Activated CD4-positive, alpha-beta T cell treated with anti-CD3 and anti-CD28 coated beads for 36 hours (primary cell): Measurements from ENCODE around the gene FOXO1. TPM values are rescaled to one million over a fixed set of nuclear protein-coding genes. Genes with fewer than 3 reads are reported as not detected.
A peak's percentile ranks its signal among the peaks of the same experiment; 100 is the strongest.

ENCODE experiments used
- ATAC-seq: fragments of 200-7000 bp; cut with Tn5 transposase; one replicate; pipeline ENCODE4 v1.10.0; 2021; ENCODE audit warnings: mild to moderate bottlenecking, moderate library complexity
- CTCF ChIA-PET: fragments of 350-600 bp; sonication (Branson Sonifier 250); formaldehyde crosslinking; loops from one replicate; lab custom pipeline; 2021; ENCODE audit warnings: antibody characterized with exemption; lab: Charles Lee
- POLR2A ChIA-PET: fragments of 350-600 bp; sonication (Branson Sonifier 250); formaldehyde crosslinking; loops from one replicate; lab custom pipeline; 2021; ENCODE audit warnings: antibody characterized with exemption, inconsistent platforms; lab: Charles Lee
- DNase-seq: peaks from one replicate; pipeline ENCODE4 v3.0.0-alpha.2; 2020
- H3K27ac Mint-ChIP-seq: one replicate; pipeline ENCODE4 v1.8.0; 2021; ENCODE audit warnings: mixed read lengths
- H3K27me3 Mint-ChIP-seq: one replicate; pipeline ENCODE4 v1.8.0; 2021; ENCODE audit warnings: mixed read lengths
- H3K36me3 Mint-ChIP-seq: one replicate; pipeline ENCODE4 v1.8.0; 2021; ENCODE audit warnings: low read depth, mixed read lengths
- H3K4me1 Mint-ChIP-seq: one replicate; pipeline ENCODE4 v1.8.0; 2021; ENCODE audit warnings: mixed read lengths
- H3K4me3 Mint-ChIP-seq: one replicate; pipeline ENCODE4 v1.8.0; 2021; ENCODE audit warnings: mild to moderate bottlenecking, moderate library complexity, mixed read lengths
- H3K9me3 Mint-ChIP-seq: one replicate; pipeline ENCODE4 v1.8.0; 2021; ENCODE audit warnings: low read depth, mixed read lengths
- intact Hi-C, 2 experiments: fragments of 100-400 bp; cut with DNase I in 1 of 2; cut with micrococcal nuclease in 1 of 2; formaldehyde crosslinking; loops; one replicate each; pipeline versions ENCODE4 v1.14.2 to v1.15.1; 2022 to 2024; cut with DNase I, micrococcal nuclease
- total RNA-seq, 2 experiments: library from RNA; stranded (reverse); gene quantifications; one replicate each; pipeline ENCODE4 v1.2.3, GENCODE V29; 2021

FOXO1 gene
- total RNA-seq, 2 experiments from 2014 or later: 37.5 to 42.5 TPM

DNA sequence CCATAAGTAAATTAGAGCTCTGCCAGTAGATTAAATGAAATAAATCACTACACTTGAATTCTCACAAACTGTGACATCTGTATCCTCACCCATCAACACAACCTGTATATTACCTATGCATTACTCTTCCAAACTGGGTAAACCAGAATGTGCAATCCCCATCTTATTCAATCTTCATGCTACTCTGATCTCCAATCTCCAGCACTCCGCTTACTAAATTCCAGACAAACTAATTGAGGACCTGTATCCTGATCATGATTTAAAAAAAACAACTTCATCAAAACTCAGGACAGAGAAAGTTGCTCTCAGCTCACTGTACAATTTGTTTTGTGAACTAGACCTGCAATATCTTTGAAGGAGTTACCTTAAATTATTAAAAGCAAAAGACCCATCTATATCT, 74.4 kb downstream of the FOXO1 start:
- Mint-ChIP-seq H3K27me3 (no peaks in the 10 kb centered on the region), H3K27ac (peak overlapping the region; percentile 53), H3K4me3 (no peak overlapping the region), H3K36me3 (peaks cover 7% of the 10 kb centered on the region), H3K4me1 (peaks cover 93% of the 10 kb centered on the region), H3K9me3 (no peaks in the 10 kb centered on the region)
- DNase-seq (no peak), ATAC-seq (no peak)
- ChIA-PET POLR2A (no interaction called here), CTCF (interaction anchor here (0.6 to 1.5 kb wide), 3 partner anchors 9 to 28 kb away, joined by 3 to 5 read pairs (median 3); no protein-coding TSS in a partner anchor)
- intact Hi-C loops: no loop called here

GRCh38 chr13:40591091-40591490, 75.3 kb downstream of the FOXO1 start:
- DNase-seq (no peak), ATAC-seq (no peak)
- Mint-ChIP-seq H3K9me3 (no peaks in the 10 kb centered on the region), H3K4me3 (no peak overlapping the region), H3K27me3 (no peaks in the 10 kb centered on the region), H3K36me3 (peaks cover 8% of the 10 kb centered on the region), H3K4me1 (peaks cover 93% of the 10 kb centered on the region), H3K27ac (peak overlapping the region; percentile 86)
- ChIA-PET CTCF (interaction anchor here (1.5 kb wide), 1 partner anchor 10 kb away, joined by 5 read pairs; no protein-coding TSS in a partner anchor), POLR2A (no interaction called here)
- intact Hi-C loops: no loop called here

DNA sequence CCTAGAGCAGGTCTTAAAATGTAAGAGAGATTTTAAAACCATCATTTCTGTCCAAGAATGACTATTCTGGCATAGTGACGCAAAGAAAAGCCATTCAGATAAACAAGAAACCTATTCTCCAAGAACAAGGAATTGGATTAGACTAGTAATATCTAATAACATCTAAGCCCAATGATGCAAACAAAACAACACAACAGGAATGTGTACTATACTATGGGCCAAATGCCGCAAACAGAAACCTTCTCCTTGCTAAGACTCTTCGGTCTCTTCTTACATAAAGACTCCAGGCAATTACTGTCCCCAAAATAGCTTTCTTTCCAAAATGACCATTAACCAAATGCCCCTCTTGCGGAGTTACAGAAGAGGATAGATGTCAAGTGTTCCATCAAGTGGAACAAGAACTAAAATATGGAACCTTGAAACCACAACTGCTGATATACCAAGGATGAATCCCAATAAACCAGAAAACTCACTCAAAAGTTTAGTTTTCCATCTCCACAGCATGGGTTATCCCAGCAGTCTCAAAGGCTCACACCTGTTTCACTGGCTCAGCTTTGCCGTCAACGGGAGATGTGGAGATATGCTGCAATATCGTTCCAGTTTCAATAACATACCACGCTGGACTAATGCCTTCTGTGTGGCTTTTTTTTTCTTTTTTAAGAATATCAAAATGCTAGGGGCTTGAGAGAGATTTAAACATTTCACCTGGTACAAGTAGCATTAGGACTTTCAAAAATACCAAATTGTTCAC, 76.2 kb downstream of the FOXO1 start:
- Mint-ChIP-seq H3K4me3 (no peak overlapping the region), H3K27ac (peak overlapping the region; percentile 86), H3K4me1 (peaks cover 93% of the 10 kb centered on the region), H3K36me3 (peaks cover 12% of the 10 kb centered on the region), H3K27me3 (no peaks in the 10 kb centered on the region), H3K9me3 (no peaks in the 10 kb centered on the region)
- intact Hi-C loops: no loop called here
- ATAC-seq (no peak), DNase-seq (no peak)
- POLR2A ChIA-PET: interaction anchor here (0.6 kb wide), 1 partner anchor 58 kb away, joined by 3 read pairs; no protein-coding TSS in a partner anchor
- CTCF ChIA-PET: interaction anchor here (1.1 to 1.5 kb wide), 4 partner anchors 10 to 79 kb away, joined by 3 to 4 read pairs (median 3); no protein-coding TSS in a partner anchor

- Mint-ChIP-seq H3K36me3 (peaks cover 14% of the 10 kb centered on the region), H3K4me1 (peaks cover 93% of the 10 kb centered on the region), H3K4me3 (no peak overlapping the region), H3K27ac (peak overlapping the region; percentile 86), H3K27me3 (no peaks in the 10 kb centered on the region), H3K9me3 (peaks cover 2% of the 10 kb centered on the region)
- ChIA-PET CTCF (interaction anchor here (0.6 to 1.5 kb wide), 5 partner anchors 11 to 80 kb away, joined by 3 to 4 read pairs (median 3); no protein-coding TSS in a partner anchor), POLR2A (no interaction called here)
- intact Hi-C loops: loop anchor here in 1 of 2 experiments (10.0 kb wide), 1 partner anchor 525 kb away; no protein-coding TSS in a partner anchor
- no peak for DNase-seq
- peak; percentile 72 for ATAC-seq
These were observed 76.9 kb downstream of the FOXO1 start for GRCh38 chr13:40589285-40590109.

DNA sequence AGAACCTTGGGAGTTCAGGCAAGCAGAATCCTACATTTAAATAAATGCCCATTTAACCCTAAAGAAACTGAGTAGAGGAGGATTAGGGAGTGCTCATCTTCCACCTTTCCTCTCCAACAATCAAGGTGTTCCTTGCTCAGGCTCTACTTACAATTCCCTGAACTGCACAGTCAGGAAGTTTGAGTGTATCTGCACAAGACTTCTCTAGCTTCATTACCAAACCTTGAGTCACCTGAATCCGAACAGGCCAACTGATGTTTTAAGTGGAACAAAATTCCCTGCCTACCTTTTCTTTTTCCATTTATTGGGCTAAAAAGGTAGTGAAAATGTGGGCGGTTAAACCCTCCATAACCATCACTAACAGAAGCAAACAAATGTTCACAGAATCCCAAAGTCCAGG, 78.3 kb downstream of the FOXO1 start:
- intact Hi-C loops: loop anchor here in 1 of 2 experiments (10.0 kb wide), 1 partner anchor 523 kb away; no protein-coding TSS in a partner anchor
- peaks cover 10% of the 10 kb centered on the region for H3K9me3 Mint-ChIP-seq

DNA sequence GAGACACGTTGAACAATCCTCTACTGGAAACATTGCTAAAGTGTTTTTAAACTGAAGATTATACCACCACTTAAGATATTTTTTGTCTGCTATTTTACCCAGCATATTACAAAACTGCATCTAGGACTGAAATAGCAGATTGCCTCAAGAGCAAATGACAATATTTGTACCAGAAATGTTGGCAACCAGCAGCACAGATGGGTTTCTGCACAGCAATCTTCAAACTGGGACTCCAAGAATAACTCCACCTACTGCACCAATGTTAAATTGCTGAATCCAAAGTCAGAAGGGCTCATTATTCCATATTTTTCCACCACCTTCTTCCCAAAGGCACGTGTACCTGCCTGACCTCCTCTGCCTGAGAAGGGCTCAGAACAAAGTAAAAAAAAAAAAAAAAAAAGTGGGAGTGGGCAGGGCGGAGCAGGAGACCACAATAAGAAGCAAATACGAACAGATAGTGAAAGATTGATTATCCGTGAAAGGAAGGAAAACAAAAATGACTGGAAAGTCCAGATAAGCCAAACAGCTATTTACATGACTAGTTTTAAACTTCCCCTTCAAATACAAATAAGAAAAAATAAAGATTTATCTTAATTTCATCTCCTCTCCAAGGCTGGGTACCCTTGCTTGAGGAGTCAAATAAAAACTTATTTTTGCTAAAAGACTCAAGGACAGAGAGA, 79.4 kb downstream of the FOXO1 start:
- POLR2A ChIA-PET: no interaction called here
- Mint-ChIP-seq H3K9me3 (peaks cover 10% of the 10 kb centered on the region), H3K27ac (peak overlapping the region; percentile 51), H3K4me1 (peaks cover 90% of the 10 kb centered on the region), H3K4me3 (no peak overlapping the region), H3K27me3 (no peaks in the 10 kb centered on the region), H3K36me3 (peaks cover 27% of the 10 kb centered on the region)
- DNase-seq (no peak), ATAC-seq (no peak)
- intact Hi-C loops: loop anchor here in 1 of 2 experiments (10.0 kb wide), 1 partner anchor 522 kb away; no protein-coding TSS in a partner anchor
- CTCF ChIA-PET: no interaction called here

More for the DNA sequence above, 78.3 kb downstream of the FOXO1 start:
- Mint-ChIP-seq H3K36me3 (peaks cover 20% of the 10 kb centered on the region), H3K27me3 (no peaks in the 10 kb centered on the region), H3K27ac (no peak overlapping the region), H3K4me3 (no peak overlapping the region), H3K4me1 (peaks cover 89% of the 10 kb centered on the region)
- no peak for DNase-seq
- ChIA-PET POLR2A (no interaction called here), CTCF (no interaction called here)
- ATAC-seq: no peak

DNA sequence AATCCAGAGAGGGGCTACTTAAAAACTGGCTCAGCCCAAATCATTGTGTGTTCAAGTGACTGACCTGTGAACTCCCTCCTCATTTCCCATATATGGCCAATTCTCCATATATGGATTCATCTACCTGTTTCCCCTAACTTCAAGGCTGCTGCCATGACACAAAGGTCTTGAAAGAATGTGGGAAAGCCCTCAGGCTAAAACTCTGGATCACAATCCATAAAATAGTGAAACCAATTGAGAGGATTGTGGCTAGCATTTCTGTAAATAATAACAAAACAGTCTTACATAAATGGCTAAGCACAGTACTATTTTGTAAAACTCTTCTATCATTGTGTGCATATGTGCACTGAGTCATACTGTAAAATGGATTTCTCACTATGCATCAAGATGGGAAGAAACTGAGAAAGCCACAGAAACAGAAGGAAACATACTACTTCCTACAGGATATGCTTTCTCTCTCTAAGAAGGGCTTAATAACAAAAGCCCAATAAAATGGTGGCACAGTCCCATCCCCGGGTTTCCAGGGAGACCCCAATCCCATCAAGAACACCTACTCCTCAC, 80.5 kb downstream of the FOXO1 start:
- H3K4me3 Mint-ChIP-seq: no peak overlapping the region
- H3K4me1 Mint-ChIP-seq: peaks cover 90% of the 10 kb centered on the region
- ATAC-seq (peak; percentile 39), DNase-seq (no peak)
- POLR2A ChIA-PET: no interaction called here
- H3K36me3 Mint-ChIP-seq: peaks cover 24% of the 10 kb centered on the region
- peaks cover 10% of the 10 kb centered on the region for H3K9me3 Mint-ChIP-seq
- intact Hi-C loops: loop anchor here in 1 of 2 experiments (10.0 kb wide), 1 partner anchor 521 kb away; no protein-coding TSS in a partner anchor
- CTCF ChIA-PET: no interaction called here
- H3K27ac Mint-ChIP-seq: no peak overlapping the region
- no peaks in the 10 kb centered on the region for H3K27me3 Mint-ChIP-seq

GRCh38 chr13:40583738-40584137, 82.7 kb downstream of the FOXO1 start:
- Mint-ChIP-seq H3K27ac (peak overlapping the region; percentile 70), H3K9me3 (peaks cover 10% of the 10 kb centered on the region)

GRCh38 chr13:40582531-40582930, 83.9 kb downstream of the FOXO1 start:
- DNase-seq (no peak), ATAC-seq (no peak)
- ChIA-PET POLR2A (no interaction called here), CTCF (interaction anchor here (0.7 to 1.3 kb wide), 2 partner anchors 92 to 99 kb away, joined by 3 read pairs; no protein-coding TSS in a partner anchor)
- Mint-ChIP-seq H3K4me3 (no peak overlapping the region), H3K4me1 (peaks cover 91% of the 10 kb centered on the region), H3K9me3 (peaks cover 10% of the 10 kb centered on the region), H3K36me3 (peaks cover 24% of the 10 kb centered on the region), H3K27me3 (no peaks in the 10 kb centered on the region), H3K27ac (peak overlapping the region; percentile 44)
- intact Hi-C loops: loop anchor here in 1 of 2 experiments (2.0 to 10.0 kb wide), 2 partner anchors 14 to 518 kb away; no protein-coding TSS in a partner anchor

More at GRCh38 chr13:40583738-40584137, 82.7 kb downstream of the FOXO1 start:
- ATAC-seq (peak; percentile 62), DNase-seq (no peak)
- CTCF ChIA-PET: interaction anchor here (0.7 to 1.3 kb wide), 2 partner anchors 93 to 98 kb away, joined by 3 read pairs; no protein-coding TSS in a partner anchor
- Mint-ChIP-seq H3K36me3 (peaks cover 24% of the 10 kb centered on the region), H3K27me3 (no peaks in the 10 kb centered on the region), H3K4me3 (no peak overlapping the region), H3K4me1 (peaks cover 91% of the 10 kb centered on the region)
- POLR2A ChIA-PET: interaction anchor here (0.6 to 0.7 kb wide), 2 partner anchors 66 to 87 kb away, joined by 3 to 4 read pairs; no protein-coding TSS in a partner anchor
- intact Hi-C loops: loop anchor here in 1 of 2 experiments (2.0 to 10.0 kb wide), 2 partner anchors 13 to 519 kb away; no protein-coding TSS in a partner anchor

GRCh38 chr13:40581277-40581579, 85.2 kb downstream of the FOXO1 start:
- H3K9me3 Mint-ChIP-seq: peaks cover 10% of the 10 kb centered on the region
- no peak for ATAC-seq
- peaks cover 24% of the 10 kb centered on the region for H3K36me3 Mint-ChIP-seq
- H3K4me3 Mint-ChIP-seq: peak overlapping the region; percentile 6
- no peak for DNase-seq
- ChIA-PET CTCF (interaction anchor here (0.6 to 2.5 kb wide), 7 partner anchors 10 to 512 kb away, joined by 3 to 6 read pairs (median 4); no protein-coding TSS in a partner anchor), POLR2A (no interaction called here)
- H3K27me3 Mint-ChIP-seq: no peaks in the 10 kb centered on the region
- peak overlapping the region; percentile 27 for H3K27ac Mint-ChIP-seq
- peaks cover 91% of the 10 kb centered on the region for H3K4me1 Mint-ChIP-seq
- intact Hi-C loops: loop anchor here in 1 of 2 experiments (10.0 kb wide), 1 partner anchor 516 kb away; no protein-coding TSS in a partner anchor
